A673 (cell line): ENCODE measurements around the gene FNBP1. TPM values are rescaled to one million over a fixed set of nuclear protein-coding genes. Genes with fewer than 3 reads are reported as not detected.

Source experiments
- BruUV-seq: library from RNA; stranded (reverse); fragments of 400-500 nt; replicated peaks from 2 replicates; lab custom pipeline; 2021; lab: Mats Ljungman, UMichigan
- CTCF ChIA-PET: fragments of 300-600 bp; sonication (Branson Sonifier 250); formaldehyde crosslinking; loops from one replicate; lab custom pipeline; 2022; ENCODE audit warnings: antibody characterized with exemption; lab: Charles Lee
- POLR2A ChIA-PET: fragments of 300-600 bp; sonication (Branson Sonifier 250); formaldehyde crosslinking; loops from one replicate; lab custom pipeline; 2022; ENCODE audit warnings: antibody characterized with exemption; ENCODE audit not compliant: low non-redundant PET; lab: Charles Lee
- DNase-seq: peaks from one replicate; pipeline ENCODE4 v3.0.0-alpha.2; 2015; ENCODE audit warnings: low spot score
- H3K27ac ChIP-seq: fragments of 200-600 bp; sonication (generic); 2 replicates; pipeline ENCODE4 v1.5.1; 2016; ENCODE audit warnings: mixed run types, low read depth, mild to moderate bottlenecking, mixed read lengths, antibody characterized with exemption, low read length; ENCODE audit not compliant: poor library complexity, severe bottlenecking
- H3K27me3 ChIP-seq: fragments of 200-600 bp; sonication (generic); replicated peaks from 2 replicates; pipeline ENCODE4 v1.6.1; 2017; ENCODE audit warnings: mixed run types, low read depth, mild to moderate bottlenecking, mixed read lengths, antibody characterized with exemption, low read length; ENCODE audit not compliant: insufficient read depth, poor library complexity
- H3K36me3 ChIP-seq: fragments of 200-600 bp; sonication (generic); 2 replicates; pipeline ENCODE4 v1.6.1; 2016; ENCODE audit warnings: mixed run types, mild to moderate bottlenecking, mixed read lengths, antibody characterized with exemption, low read length; ENCODE audit not compliant: insufficient read depth, poor library complexity, severe bottlenecking
- H3K4me1 ChIP-seq: fragments of 200-600 bp; sonication (generic); 2 replicates; pipeline ENCODE4 v1.6.1; 2017; ENCODE audit warnings: mixed run types, mild to moderate bottlenecking, mixed read lengths, antibody characterized with exemption, low read length; ENCODE audit not compliant: insufficient read depth, poor library complexity, severe bottlenecking
- H3K4me3 ChIP-seq: fragments of 200-600 bp; sonication (generic); 2 replicates; pipeline ENCODE4 v1.5.1; 2016; ENCODE audit warnings: low read depth, mixed run types, mild to moderate bottlenecking, mixed read lengths, low read length; ENCODE audit not compliant: poor library complexity, severe bottlenecking
- H3K9me3 ChIP-seq: fragments of 200-600 bp; sonication (generic); 2 replicates; pipeline ENCODE4 v1.6.1; 2016; ENCODE audit warnings: mixed run types, low read depth, mild to moderate bottlenecking, mixed read lengths, antibody characterized with exemption, low read length; ENCODE audit not compliant: poor library complexity, severe bottlenecking
- EZH2 ChIP-seq: fragments of 200-600 bp; sonication (generic); IDR thresholded peaks from 2 replicates; pipeline ENCODE4 v1.6.1; 2017; ENCODE audit warnings: borderline replicate concordance, low read depth, mild to moderate bottlenecking, mixed read lengths, antibody characterized with exemption, low read length; ENCODE audit not compliant: poor library complexity, severe bottlenecking
- intact Hi-C: fragments of 100-400 bp; cut with micrococcal nuclease; formaldehyde crosslinking; loops from one replicate; pipeline ENCODE4 v1.10.0; 2022; ENCODE audit not compliant: unreplicated experiment
- total RNA-seq: library from RNA; stranded (reverse); gene quantifications from 2 replicates; pipeline ENCODE4 v1.2.3, GENCODE V29; 2021
- TF ChIP-seq, protein P1 (sequence below): fragments of 300-800, 200-600 bp; sonication (generic); conservative IDR thresholded peaks from 2 replicates; pipeline ENCODE4 v1.5.1; 2017; ENCODE audit warnings: low read depth, mild to moderate bottlenecking, antibody characterized with exemption, low read length, moderate library complexity, mixed read lengths

The FNBP1 gene
- total RNA-seq, 1 experiment from 2014 or later, result 200 TPM

DNA sequence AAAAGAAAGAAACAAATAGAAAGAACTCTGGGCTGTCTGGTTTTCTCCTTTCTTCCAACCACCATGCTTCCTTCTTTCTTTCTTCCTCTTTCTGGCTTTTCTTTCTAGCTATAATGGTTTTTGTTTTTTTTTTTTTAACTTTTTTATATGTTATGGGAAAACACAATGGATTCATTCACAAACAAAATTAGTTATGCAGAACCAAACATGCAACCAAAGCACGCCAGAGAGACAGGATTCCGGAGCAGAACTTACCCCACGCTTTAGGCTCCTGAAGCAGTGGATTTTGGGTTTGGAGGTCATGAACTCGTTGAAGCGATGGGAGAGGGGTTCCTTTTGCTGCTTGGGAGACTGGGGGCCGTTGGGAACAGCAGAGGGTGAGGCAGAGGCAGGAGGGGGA, 119.4 kb downstream of the FNBP1 start:
- Histone ChIP-seq H3K9me3 (no peaks in the 10 kb centered on the region), H3K27me3 (no peaks in the 10 kb centered on the region), H3K27ac (peak overlapping the region; percentile 37), H3K4me1 (no peaks in the 10 kb centered on the region), H3K4me3 (no peak overlapping the region), H3K36me3 (peaks cover 93% of the 10 kb centered on the region)
- intact Hi-C loops, result no loop called here
- CTCF ChIA-PET, result no interaction called here
- no peak for DNase-seq
- BruUV-seq, result no TSS peak
- TF ChIP-seq, protein P1, sequence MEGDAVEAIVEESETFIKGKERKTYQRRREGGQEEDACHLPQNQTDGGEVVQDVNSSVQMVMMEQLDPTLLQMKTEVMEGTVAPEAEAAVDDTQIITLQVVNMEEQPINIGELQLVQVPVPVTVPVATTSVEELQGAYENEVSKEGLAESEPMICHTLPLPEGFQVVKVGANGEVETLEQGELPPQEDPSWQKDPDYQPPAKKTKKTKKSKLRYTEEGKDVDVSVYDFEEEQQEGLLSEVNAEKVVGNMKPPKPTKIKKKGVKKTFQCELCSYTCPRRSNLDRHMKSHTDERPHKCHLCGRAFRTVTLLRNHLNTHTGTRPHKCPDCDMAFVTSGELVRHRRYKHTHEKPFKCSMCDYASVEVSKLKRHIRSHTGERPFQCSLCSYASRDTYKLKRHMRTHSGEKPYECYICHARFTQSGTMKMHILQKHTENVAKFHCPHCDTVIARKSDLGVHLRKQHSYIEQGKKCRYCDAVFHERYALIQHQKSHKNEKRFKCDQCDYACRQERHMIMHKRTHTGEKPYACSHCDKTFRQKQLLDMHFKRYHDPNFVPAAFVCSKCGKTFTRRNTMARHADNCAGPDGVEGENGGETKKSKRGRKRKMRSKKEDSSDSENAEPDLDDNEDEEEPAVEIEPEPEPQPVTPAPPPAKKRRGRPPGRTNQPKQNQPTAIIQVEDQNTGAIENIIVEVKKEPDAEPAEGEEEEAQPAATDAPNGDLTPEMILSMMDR, result no peak
- TF ChIP-seq EZH2, result no peak
- POLR2A ChIA-PET, result no interaction called here

DNA sequence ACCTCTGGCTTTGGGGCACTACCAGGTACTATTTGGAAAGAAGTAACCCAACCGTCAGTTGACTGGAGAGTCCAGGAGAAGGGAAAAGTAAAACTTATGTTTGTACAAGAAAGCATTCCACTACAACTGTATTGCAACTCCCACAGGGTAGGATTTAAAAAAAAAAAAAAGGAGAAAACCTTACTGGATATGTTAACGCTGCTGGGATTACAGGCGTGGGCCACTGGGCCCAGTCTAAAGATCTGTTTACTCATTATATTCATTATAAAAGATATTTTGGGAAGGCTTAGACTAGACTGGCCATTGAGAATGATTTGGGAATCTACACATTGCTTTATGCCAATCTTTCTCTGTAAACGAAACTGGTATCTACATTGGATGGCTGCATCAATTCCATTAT, 121.1 kb downstream of the FNBP1 start:
- POLR2A ChIA-PET, result no interaction called here
- no peaks in the 10 kb centered on the region for H3K27me3 ChIP-seq
- peak overlapping the region; percentile 22 for H3K27ac ChIP-seq
- CTCF ChIA-PET, result no interaction called here
- BruUV-seq, result no TSS peak
- intact Hi-C loops, result no loop called here
- TF ChIP-seq, protein P1, result no peak
- no peak for TF ChIP-seq EZH2
- H3K4me3 ChIP-seq, result no peak overlapping the region
- DNase-seq, result no peak
- H3K36me3 ChIP-seq, result peaks cover 94% of the 10 kb centered on the region
- no peaks in the 10 kb centered on the region for H3K9me3 ChIP-seq
- H3K4me1 ChIP-seq, result no peaks in the 10 kb centered on the region

DNA sequence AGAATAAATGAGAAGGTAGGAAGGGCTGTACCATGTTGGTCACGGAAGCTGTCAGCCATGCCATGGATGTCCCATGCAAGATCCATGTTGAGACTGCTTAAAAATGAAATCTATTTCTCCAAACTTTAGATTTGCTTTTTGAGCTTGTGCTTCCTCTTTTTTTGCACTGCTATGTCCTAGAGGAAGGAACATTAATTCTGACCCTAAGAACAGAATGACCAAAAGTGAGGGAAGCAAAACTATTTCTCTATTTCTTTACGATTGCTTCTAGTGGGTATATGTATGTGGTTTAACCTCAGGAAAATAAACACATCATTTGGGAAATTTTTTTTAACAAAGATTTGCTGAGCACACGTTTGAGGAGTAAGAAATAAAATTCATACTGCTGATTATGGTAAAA, 123.1 kb downstream of the FNBP1 start:
- ChIA-PET POLR2A (no interaction called here), CTCF (interaction anchor here (0.6 kb wide), 1 partner anchor 500 kb away, joined by 8 read pairs; no protein-coding TSS in a partner anchor)
- no peak for TF ChIP-seq EZH2
- TF ChIP-seq, protein P1, result no peak
- no peak for DNase-seq
- Histone ChIP-seq H3K4me1 (no peaks in the 10 kb centered on the region), H3K27me3 (no peaks in the 10 kb centered on the region), H3K4me3 (no peak overlapping the region), H3K36me3 (peaks cover 95% of the 10 kb centered on the region), H3K27ac (no peak overlapping the region), H3K9me3 (no peaks in the 10 kb centered on the region)
- intact Hi-C loops, result no loop called here
- no TSS peak for BruUV-seq
